ENCODE measurements around the gene ATXN7L2. TPM values are rescaled to one million over a fixed set of nuclear protein-coding genes. Genes with fewer than 3 reads are reported as not detected.

Gene ATXN7L2
- total and polyA plus RNA-seq, 7 donors: 4.4 to 14.1 (median 5.2) TPM

- DNase-seq: no peak
- Histone ChIP-seq H3K27me3 (ENCODE audit: insufficient read depth in 3 of 3, low read length in 2 of 3) (no peaks in the 10 kb centered on the region), H3K4me1 (peaks cover 28% of the 10 kb centered on the region), H3K9me3 (no peaks in the 10 kb centered on the region), H3K27ac (peak overlapping the region; percentile 42), H3K36me3 (ENCODE audit: insufficient read depth in 1 of 2, low read depth in 1 of 2) (peaks cover 0 to 68% of the 10 kb centered on the region in 2 donors), H3K4me3 (no peak overlapping the region)
- 86 to 91% (median 87%) methylated on average over 8 of the region's 8 CpGs for WGBS, 3 donors
- no peak for ATAC-seq
- no peak for TF ChIP-seq CTCF (IDR thresholded peaks at IDR 0.05)
- intact Hi-C loops (cut with DNase I): loop anchor here in 1 of 2 donors (5.0 kb wide), 1 partner anchor 69 kb away; no protein-coding TSS in a partner anchor
These were observed 7.7 kb downstream of the ATXN7L2 start for GRCh38 chr1:109491372-109491771.

- intact Hi-C loops (cut with DNase I): loop anchor here in 1 of 2 donors (5.0 kb wide), 1 partner anchor 70 kb away; no protein-coding TSS in a partner anchor
- no peak for TF ChIP-seq CTCF (IDR thresholded peaks at IDR 0.05)
- peaks cover 28% of the 10 kb centered on the region for H3K4me1 ChIP-seq
- peak overlapping the region; percentile 36 for H3K27ac ChIP-seq
- DNase-seq: no peak
- ATAC-seq: no peak
- H3K9me3 ChIP-seq: no peaks in the 10 kb centered on the region
- no peaks in the 10 kb centered on the region for H3K27me3 ChIP-seq (ENCODE audit: insufficient read depth in 3 of 3, low read length in 2 of 3)
- no peak overlapping the region for H3K4me3 ChIP-seq
- H3K36me3 ChIP-seq (ENCODE audit: insufficient read depth in 1 of 2, low read depth in 1 of 2): peaks cover 0 to 68% of the 10 kb centered on the region in 2 donors
- 43 to 52% (median 51%) methylated on average over 4 of the region's 4 CpGs for WGBS, 3 donors
These were observed 9.1 kb downstream of the ATXN7L2 start for GRCh38 chr1:109492779-109493178.

- Histone ChIP-seq H3K27ac (peak overlapping the region; percentile 77), H3K27me3 (ENCODE audit: insufficient read depth in 3 of 3, low read length in 2 of 3) (no peaks in the 10 kb centered on the region), H3K4me1 (peaks cover 28% of the 10 kb centered on the region), H3K4me3 (no peak overlapping the region), H3K9me3 (no peaks in the 10 kb centered on the region), H3K36me3 (ENCODE audit: insufficient read depth in 1 of 2, low read depth in 1 of 2) (peaks cover 0 to 68% of the 10 kb centered on the region in 2 donors)
- WGBS, 3 donors: 53 to 64% (median 61%) methylated on average over 4 of the region's 4 CpGs
- intact Hi-C loops (cut with DNase I): loop anchor here in 1 of 2 donors (5.0 kb wide), 1 partner anchor 71 kb away; no protein-coding TSS in a partner anchor
- no peak for ATAC-seq
- no peak for DNase-seq
- no peak for TF ChIP-seq CTCF (IDR thresholded peaks at IDR 0.05)
These were observed 9.5 kb downstream of the ATXN7L2 start for GRCh38 chr1:109493227-109493626.

- Histone ChIP-seq H3K4me1 (peaks cover 34% of the 10 kb centered on the region), H3K4me3 (peak within 1 kb of the TSS; percentile 90), H3K36me3 (ENCODE audit: insufficient read depth in 1 of 2, low read depth in 1 of 2) (peaks cover 0 to 62% of the 10 kb centered on the region in 2 donors), H3K27ac (peak within 1 kb of the TSS; percentile 77), H3K9me3 (no peaks in the 10 kb centered on the region), H3K27me3 (ENCODE audit: insufficient read depth in 3 of 3, low read length in 2 of 3) (no peaks in the 10 kb centered on the region)
- 0 to 1% (median 0%) methylated on average over 43 to 44 of the region's 44 CpGs for WGBS, 3 donors
- DNase-seq (peak; percentile 89 to 94), ATAC-seq (peak; percentile 81 to 90 (median 85))
- peak; percentile 92 for TF ChIP-seq CTCF (IDR thresholded peaks at IDR 0.05)
- intact Hi-C loops (cut with DNase I): loop anchor here (1.0 to 5.0 kb wide), 2 partner anchors 38 to 72 kb away; no protein-coding TSS in a partner anchor
These were observed 10.3 kb downstream of the ATXN7L2 start, which contains the start of gene CYB561D1 for GRCh38 chr1:109493805-109494539. CYB561D1 (plus strand) TSS chr1:109494094; CDS start chr1:109494140, 46 bp downstream.

Measured in psoas muscle (tissue), 8 donors.